Measurements from ENCODE around the gene STX3. TPM values are rescaled to one million over a fixed set of nuclear protein-coding genes. Genes with fewer than 3 reads are reported as not detected.

The STX3 gene
- total and polyA plus RNA-seq, 2 experiments from 2014 or later: 19.0 to 65.5 TPM

GRCh38 chr11:59845399-59845798 lies 90.2 kb downstream of the STX3 start, which contains the start of gene CBLIF:
Gene CBLIF, minus strand, starts transcription at chr11:59845499. Its CDS starts 46 bp downstream, at chr11:59845453.
- H3K27me3 ChIP-seq (ENCODE audit: insufficient read depth): no peaks in the 10 kb centered on the region
- H3K4me1 ChIP-seq (ENCODE audit: insufficient read depth): peaks cover 15% of the 10 kb centered on the region
- H2AFZ ChIP-seq: peak within 1 kb of the TSS; percentile 13; the same call in 1 of the 2 replicates
- Mint-ChIP-seq H3K27me3 (ENCODE audit: insufficient read depth, low read depth, poor library complexity) (peaks cover 2% of the 10 kb centered on the region), H3K4me1 (peaks cover 6% of the 10 kb centered on the region), H3K4me3 (no peak within 1 kb of the TSS), H3K27ac (peak within 1 kb of the TSS; percentile 39; the same call in 1 of the 2 replicates), H3K36me3 (ENCODE audit: low read depth) (no peaks in the 10 kb centered on the region), H3K9me3 (no peaks in the 10 kb centered on the region)
- H3K79me2 ChIP-seq (replicated peaks; ENCODE audit: insufficient read depth): no peaks in the 10 kb centered on the region
- no peak within 1 kb of the TSS for H3K27ac ChIP-seq (ENCODE audit: low read depth)
- no peaks in the 10 kb centered on the region for H3F3A ChIP-seq (replicated peaks; ENCODE audit: low read depth)
- H3K4me2 ChIP-seq: peak within 1 kb of the TSS; percentile 60; the same call in 1 of the 2 replicates
- ATAC-seq: no peak
- no peak for DNase-seq (ENCODE audit: low spot score)
- no peak for TF ChIP-seq CTCF (conservative IDR thresholded peaks at IDR 0.05; ENCODE audit: low read depth in 2 of 2)
- TF ChIP-seq ZNF331 (CRISPR knock-in tag; IDR thresholded peaks at IDR 0.05; ENCODE audit: low read depth): no peak
- no peak for TF ChIP-seq EZH2 (IDR thresholded peaks at IDR 0.05; ENCODE audit: low read depth, unreplicated experiment)
- no peak for TF ChIP-seq CREB1 (CRISPR knock-in tag; IDR thresholded peaks at IDR 0.05; ENCODE audit: low read depth)
- no peak for TF ChIP-seq ZNF114 (CRISPR knock-in tag; IDR thresholded peaks at IDR 0.05)
- no peak for TF ChIP-seq ETS1 (IDR thresholded peaks at IDR 0.05)
- TF ChIP-seq JUNB (IDR thresholded peaks at IDR 0.05; ENCODE audit: unreplicated experiment): no peak
- no peak for TF ChIP-seq EZH2phosphoT487 (IDR thresholded peaks at IDR 0.05; ENCODE audit: unreplicated experiment)
- TF ChIP-seq POLR2AphosphoS5 (IDR thresholded peaks at IDR 0.05; ENCODE audit: low read depth): no peak
- no peak for TF ChIP-seq ZNF462 (CRISPR knock-in tag; IDR thresholded peaks at IDR 0.05)
- TF ChIP-seq REST (IDR thresholded peaks at IDR 0.05; ENCODE audit: unreplicated experiment): no peak
- TF ChIP-seq NANOG (IDR thresholded peaks at IDR 0.05; ENCODE audit: borderline replicate concordance): no peak
- TF ChIP-seq STAT1 (IDR thresholded peaks at IDR 0.05; ENCODE audit: unreplicated experiment): no peak
- H4K20me1 ChIP-seq (replicated peaks; ENCODE audit: insufficient read depth): no peaks in the 10 kb centered on the region
- H3K4me3 ChIP-seq: no peak within 1 kb of the TSS
- no peaks in the 10 kb centered on the region for H3K36me3 ChIP-seq (ENCODE audit: insufficient read depth)
- H3K9me2 ChIP-seq (ENCODE audit: insufficient read depth): no peaks in the 10 kb centered on the region
